GM19099 (cell line): ENCODE data around the gene POLE2.

Experiments used
- POLR2A ChIP-seq: IDR thresholded peaks from 3 replicates; pipeline ENCODE4 v1.6.1; 2011; ENCODE audit warnings: low read depth; ENCODE audit not compliant: insufficient read length; ENCODE audit errors: extremely low read depth

POLE2 gene

DNA sequence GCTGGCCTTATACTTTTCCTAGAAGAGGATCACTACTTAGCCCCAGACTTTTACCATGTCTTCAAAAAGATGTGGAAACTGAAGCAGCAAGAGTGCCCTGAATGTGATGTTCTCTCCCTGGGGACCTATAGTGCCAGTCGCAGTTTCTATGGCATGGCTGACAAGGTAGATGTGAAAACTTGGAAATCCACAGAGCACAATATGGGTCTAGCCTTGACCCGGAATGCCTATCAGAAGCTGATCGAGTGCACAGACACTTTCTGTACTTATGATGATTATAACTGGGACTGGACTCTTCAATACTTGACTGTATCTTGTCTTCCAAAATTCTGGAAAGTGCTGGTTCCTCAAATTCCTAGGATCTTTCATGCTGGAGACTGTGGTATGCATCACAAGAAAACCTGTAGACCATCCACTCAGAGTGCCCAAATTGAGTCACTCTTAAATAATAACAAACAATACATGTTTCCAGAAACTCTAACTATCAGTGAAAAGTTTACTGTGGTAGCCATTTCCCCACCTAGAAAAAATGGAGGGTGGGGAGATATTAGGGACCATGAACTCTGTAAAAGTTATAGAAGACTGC, 65.9 kb downstream of the POLE2 start:
- no peak for TF ChIP-seq POLR2A

DNA sequence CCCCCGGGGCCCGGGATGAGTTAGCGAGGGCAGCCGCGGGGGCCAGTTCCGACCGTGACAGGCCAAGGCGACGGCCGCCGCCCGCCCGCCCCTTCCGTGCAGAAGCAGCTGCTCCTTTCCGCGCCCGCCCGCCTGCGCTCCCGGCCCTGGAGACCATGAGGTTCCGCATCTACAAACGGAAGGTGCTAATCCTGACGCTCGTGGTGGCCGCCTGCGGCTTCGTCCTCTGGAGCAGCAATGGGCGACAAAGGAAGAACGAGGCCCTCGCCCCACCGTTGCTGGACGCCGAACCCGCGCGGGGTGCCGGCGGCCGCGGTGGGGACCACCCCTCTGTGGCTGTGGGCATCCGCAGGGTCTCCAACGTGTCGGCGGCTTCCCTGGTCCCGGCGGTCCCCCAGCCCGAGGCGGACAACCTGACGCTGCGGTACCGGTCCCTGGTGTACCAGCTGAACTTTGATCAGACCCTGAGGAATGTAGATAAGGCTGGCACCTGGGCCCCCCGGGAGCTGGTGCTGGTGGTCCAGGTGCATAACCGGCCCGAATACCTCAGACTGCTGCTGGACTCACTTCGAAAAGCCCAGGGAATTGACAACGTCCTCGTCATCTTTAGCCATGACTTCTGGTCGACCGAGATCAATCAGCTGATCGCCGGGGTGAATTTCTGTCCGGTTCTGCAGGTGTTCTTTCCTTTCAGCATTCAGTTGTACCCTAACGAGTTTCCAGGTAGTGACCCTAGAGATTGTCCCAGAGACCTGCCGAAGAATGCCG, 66.7 kb downstream of the POLE2 start:
- no peak for TF ChIP-seq POLR2A

DNA sequence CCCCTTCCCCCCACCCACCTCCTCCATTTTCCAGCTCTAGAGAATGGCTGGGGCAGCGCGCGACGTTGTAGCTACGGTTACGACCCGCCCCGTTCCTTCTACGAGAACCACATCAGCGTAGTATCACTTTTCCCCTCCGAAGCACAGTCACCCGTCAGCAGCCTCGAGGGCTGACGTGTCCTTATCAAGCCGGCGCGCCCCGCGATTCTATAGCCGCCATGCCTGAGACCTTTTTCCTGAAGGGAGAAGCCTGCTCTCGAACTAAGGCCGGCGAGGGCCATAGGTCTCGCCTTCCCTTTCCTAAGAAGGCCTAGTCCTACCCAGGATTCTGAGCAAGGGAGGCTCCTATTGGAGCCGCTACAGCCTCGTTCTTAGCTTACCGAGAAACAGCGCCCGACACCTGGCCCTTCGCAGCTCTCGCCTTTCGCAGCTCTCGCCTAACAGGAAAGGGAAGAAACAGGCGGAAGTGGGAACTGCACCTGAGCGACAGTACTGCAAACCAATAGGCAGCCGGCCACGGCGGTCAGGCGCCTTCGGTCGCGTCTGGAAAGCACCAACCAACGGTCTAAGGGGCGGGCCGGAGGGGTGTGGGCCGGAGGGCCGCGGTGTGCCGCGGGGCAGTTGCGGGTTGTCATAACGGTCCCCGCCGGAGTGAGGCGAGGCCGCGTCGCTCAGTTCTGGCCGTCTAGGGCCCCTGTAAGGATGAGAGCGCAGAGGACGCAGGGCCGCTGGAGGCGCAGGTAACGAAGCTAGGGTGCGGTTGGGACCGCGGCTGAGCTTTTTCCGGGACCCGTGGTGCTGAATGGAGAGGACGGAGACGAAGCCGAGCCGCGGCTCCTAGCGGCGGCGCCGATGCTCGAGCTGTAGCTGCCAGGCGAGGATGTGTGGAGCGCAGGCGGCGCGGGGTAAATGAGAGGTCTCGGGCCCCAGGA, 67.6 kb downstream of the POLE2 start, which contains the start of the genes MGAT2 and RPL36AL:
Gene MGAT2, plus strand, starts transcription at position 618 of the 932 bp plus-strand sequence. CDS start 470 bp downstream, outside the sequence.
Gene RPL36AL, minus strand, starts transcription at position 445 of the 932 bp plus-strand sequence. CDS start 1,522 bp downstream, outside the sequence.
- TF ChIP-seq POLR2A: peak; percentile 98

DNA sequence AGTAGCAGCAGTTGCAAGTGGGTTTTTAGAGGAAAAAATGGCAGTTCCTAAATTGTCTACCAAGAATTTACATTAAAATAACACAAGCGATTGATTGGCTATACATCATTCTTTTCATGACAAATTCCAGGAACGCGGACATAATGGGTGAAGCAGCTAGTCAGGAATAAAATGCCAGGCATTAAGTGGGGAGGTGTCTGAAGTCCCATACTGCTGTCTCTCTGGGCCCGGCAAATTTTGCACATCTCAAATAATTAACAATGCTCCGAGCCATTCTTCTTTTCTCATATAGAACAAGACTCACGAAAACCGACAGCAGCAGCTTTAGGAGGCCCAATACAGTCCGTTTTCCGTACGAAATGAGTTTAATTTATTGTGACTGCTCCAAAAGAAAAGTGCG, 68.3 kb downstream of the POLE2 start:
- no peak for TF ChIP-seq POLR2A

DNA sequence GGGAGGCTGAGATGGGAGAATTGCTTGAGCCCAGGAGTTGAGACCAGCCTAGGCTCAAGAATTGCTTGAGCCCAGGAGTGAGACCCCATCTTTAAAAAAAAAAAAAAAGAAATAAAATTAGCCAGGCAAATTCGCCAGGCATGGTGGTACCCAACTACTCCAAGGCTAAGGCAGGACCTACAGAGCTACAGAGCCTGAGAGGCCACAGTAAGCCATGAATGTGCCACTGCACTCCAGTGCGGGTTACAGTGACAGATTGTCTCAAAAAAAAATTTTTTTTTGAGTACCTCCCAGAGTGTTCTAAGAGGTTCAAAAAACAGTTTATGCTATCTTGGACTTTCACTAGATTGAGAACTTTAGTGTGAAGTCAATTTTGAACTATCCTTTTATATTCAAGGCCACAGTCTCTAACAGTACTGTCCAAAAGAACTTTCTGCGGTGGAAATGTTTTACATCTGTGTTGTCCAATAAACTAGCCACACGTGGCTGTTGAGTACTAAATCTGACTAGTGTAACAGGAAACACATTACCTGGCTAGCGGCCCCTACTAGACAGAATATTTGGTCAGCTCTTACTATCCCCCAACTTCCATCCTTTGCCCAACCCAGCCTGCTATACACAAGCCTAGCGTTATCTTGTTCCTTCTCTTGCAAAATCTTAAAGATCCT, 70.0 kb downstream of the POLE2 start:
- TF ChIP-seq POLR2A: no peak

DNA sequence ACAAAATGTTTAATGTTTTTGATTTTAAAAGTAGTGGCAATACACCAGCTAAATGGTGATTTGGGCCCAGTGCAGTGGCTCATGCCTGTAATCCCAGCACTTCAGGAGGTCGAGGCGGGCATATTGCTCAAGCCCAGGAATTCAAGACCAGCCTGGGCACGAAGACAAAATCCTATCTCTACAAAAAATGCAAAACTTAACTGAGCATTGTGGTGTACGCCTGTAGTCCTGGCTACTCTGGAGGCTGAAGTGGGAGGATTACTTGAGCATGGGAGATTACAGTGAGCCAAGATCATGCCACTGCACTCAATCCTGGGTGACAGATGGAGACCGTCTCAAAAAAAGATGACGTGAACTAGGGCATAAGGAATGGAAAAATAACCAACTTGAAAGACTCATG, 72.2 kb downstream of the POLE2 start:
- TF ChIP-seq POLR2A: no peak

DNA sequence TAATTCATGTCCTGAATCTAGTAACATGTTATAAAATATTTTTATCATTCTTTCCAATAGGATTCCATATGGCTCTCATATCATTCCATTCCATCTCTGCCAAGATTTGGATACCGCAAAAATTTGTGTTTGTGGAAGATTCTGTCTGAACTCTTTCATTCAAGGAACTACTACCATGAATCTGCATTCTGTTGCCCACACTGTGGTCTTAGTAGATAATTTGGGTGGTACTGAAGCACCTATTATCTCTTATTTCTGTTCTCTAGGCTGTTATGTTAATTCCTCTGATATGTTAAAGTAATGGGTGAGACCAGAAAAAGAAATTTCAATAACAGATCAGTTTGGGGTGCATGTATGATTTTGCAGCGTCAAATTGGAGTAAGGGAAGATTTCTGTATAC, 73.8 kb downstream of the POLE2 start:
- no peak for TF ChIP-seq POLR2A

DNA sequence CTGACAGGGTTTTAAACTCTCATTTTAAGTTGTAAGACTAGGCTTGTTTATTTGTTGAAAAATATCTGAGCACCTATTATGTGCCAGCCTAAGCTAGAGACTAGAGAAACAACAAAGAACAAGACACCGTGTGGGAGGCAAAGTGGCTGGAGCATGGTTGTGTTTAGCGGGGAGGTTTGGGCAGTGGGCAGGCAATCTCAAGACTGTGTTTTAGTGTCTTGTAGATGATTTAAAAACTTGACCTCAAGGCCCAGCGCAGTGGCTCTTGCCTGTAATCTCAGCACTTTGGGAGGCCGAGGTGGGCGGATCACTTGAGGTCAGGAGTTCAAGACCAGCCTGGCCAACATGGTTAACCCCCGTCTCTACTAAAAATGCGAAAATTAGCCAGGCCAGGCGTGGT, 75.3 kb downstream of the POLE2 start:
- no peak for TF ChIP-seq POLR2A

DNA sequence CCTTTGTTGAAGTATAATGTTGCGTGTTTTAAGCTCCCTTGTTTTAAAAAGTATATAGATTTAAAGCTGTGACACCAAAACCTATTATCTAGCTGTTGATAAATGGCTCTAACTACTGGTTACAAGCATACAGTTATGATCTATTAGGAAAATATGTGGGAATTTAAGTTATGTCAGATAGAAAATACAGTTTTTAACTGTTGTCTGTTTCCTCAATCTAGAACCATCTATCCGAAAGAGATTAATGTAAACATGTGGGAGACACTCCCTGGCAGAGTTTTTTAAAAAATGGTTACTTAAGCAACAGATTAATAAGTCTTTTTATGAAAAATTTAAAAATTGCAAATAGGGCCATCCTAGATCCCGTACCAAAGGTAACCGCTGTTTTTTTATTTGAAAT, 75.8 kb downstream of the POLE2 start:
- TF ChIP-seq POLR2A: no peak

DNA sequence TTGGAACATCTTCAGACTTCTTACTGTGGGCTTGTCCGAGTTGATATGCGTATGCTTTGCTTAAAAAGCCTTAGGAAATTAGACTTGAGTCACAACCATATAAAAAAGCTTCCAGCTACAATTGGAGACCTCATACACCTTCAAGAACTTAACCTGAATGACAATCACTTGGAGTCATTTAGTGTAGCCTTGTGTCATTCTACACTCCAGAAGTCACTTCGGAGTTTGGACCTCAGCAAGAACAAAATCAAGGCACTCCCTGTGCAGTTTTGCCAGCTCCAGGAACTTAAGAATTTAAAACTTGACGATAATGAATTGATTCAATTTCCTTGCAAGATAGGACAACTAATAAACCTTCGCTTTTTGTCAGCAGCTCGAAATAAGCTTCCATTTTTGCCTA, 80.4 kb downstream of the POLE2 start:
- no peak for TF ChIP-seq POLR2A

DNA sequence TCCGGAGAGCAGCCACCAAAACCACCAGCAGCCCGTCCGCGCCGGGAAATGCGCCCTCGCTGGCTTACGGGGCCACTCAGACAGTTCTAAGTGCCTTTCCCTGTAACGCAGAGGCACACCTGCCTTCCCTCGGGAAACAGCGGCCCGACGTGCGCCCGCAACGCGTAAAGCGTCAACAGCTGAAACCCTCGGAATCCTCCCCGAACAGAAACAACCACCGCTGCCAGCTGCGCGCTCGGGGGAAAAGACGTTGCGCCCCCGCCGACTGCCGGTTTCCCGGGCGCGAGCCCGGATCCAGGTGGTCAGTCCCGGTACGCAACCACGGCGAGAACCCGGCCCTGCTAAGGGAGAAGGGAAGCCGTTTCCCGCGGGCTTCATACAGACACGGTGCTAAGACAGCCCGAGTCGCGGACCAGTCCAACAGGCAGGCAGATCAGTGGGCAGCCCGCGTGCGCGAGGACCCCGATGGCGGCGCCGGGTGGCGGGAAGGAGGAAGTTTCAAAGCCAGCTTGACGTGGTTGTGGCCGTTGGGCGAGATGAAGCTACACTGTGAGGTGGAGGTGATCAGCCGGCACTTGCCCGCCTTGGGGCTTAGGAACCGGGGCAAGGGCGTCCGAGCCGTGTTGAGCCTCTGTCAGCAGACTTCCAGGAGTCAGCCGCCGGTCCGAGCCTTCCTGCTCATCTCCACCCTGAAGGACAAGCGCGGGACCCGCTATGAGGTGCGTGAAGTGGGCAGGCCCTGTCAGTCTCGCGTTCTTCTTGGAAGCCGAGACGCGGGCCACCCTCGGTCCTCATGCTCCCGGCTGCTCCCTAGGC, 89.3 kb downstream of the POLE2 start, which contains the start of gene LRR1:
Gene LRR1, plus strand, starts transcription at position 456 of the 816 bp plus-strand sequence. Its CDS starts 81 bp downstream, at position 537.
- peak; percentile 85 for TF ChIP-seq POLR2A

DNA sequence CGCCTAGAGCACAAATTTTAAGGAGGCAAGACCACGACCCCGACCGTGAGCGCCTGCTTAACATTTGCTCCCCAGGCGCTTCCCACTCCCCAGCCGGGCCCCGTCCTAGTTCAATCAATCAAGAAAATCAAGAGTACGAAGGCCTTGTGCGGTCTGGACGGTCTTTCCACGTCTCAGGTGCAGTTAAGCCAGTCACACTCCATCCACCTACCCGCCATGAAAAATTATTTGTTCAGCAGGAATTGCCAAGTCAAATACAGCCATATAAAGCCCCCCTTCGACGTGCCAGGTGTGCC, 89.9 kb downstream of the POLE2 start:
- TF ChIP-seq POLR2A: no peak

DNA sequence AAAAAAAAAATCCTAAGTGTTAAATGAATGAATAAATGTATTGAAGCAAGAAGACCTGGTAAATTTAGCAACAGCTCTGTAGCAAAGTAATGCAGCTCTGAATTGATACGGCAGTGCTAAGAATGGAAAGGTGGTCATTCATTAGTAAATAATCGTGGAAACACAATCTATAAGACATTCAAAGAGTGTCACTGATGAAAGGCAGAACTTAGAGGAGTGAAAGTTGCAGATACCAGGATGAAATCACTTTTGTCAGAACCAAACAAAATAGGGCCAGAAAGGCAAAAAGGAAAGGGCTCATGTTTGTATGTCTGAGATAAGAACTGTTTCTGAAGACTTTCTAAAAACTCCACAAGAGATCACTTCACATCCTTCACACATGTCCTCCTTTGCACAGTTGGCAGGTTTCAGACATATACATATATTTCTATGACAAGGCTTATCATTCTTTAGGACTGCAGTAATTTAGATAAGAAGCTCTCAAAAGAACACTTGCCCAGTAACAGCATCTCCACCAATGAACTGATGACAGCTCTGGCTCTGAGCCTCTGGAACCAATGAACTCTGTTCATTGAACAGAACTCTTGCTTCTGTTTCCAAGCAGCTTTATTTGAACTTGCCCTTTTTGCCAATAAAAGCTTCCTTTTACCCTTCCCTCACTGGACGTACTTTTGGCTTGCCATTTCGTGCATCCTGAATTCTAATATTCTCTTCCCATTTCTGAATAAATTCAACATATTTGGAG, 93.5 kb downstream of the POLE2 start:
- no peak for TF ChIP-seq POLR2A
